ENCODE results near the gene GAS1. TPM values are rescaled to one million over a fixed set of nuclear protein-coding genes. Genes with fewer than 3 reads are reported as not detected.

GAS1 gene
- total RNA-seq, 2 experiments from 2014 or later: 0.11 to 0.21 TPM

GRCh38 chr9:86918556-86918955, 28.8 kb downstream of the GAS1 start:
- Mint-ChIP-seq H3K4me3 (no peak overlapping the region), H3K36me3 (ENCODE audit: low read depth) (no peaks in the 10 kb centered on the region), H3K9me3 (ENCODE audit: low read depth) (peaks cover 3% of the 10 kb centered on the region), H3K4me1 (no peaks in the 10 kb centered on the region), H3K27me3 (peaks cover 29% of the 10 kb centered on the region), H3K27ac (no peak overlapping the region)
- intact Hi-C loops (cut with DNase I, micrococcal nuclease): no loop called here
- no peak for ATAC-seq
- DNase-seq: no peak
- ChIA-PET POLR2A (no interaction called here), CTCF (no interaction called here)

GRCh38 chr9:86912210-86912609, 35.1 kb downstream of the GAS1 start:
- H3K36me3 Mint-ChIP-seq (ENCODE audit: low read depth): no peaks in the 10 kb centered on the region
- H3K9me3 Mint-ChIP-seq (ENCODE audit: low read depth): peaks cover 5% of the 10 kb centered on the region
- no peak overlapping the region for H3K27ac Mint-ChIP-seq
- ATAC-seq (no peak), DNase-seq (no peak)
- peaks cover 42% of the 10 kb centered on the region for H3K27me3 Mint-ChIP-seq
- intact Hi-C loops (cut with DNase I, micrococcal nuclease): no loop called here
- no peak overlapping the region for H3K4me3 Mint-ChIP-seq
- no peaks in the 10 kb centered on the region for H3K4me1 Mint-ChIP-seq
- ChIA-PET CTCF (no interaction called here), POLR2A (no interaction called here)

- H3K9me3 Mint-ChIP-seq (ENCODE audit: low read depth): peaks cover 4% of the 10 kb centered on the region
- H3K27ac Mint-ChIP-seq: no peak overlapping the region
- intact Hi-C loops (cut with DNase I, micrococcal nuclease): no loop called here
- ChIA-PET CTCF (interaction anchor here (0.6 kb wide), 1 partner anchor 1988 kb away, joined by 3 read pairs; no protein-coding TSS in a partner anchor), POLR2A (no interaction called here)
- DNase-seq (no peak), ATAC-seq (no peak)
- H3K36me3 Mint-ChIP-seq (ENCODE audit: low read depth): no peaks in the 10 kb centered on the region
- no peaks in the 10 kb centered on the region for H3K4me1 Mint-ChIP-seq
- no peak overlapping the region for H3K4me3 Mint-ChIP-seq
- peaks cover 48% of the 10 kb centered on the region for H3K27me3 Mint-ChIP-seq
Measured at GRCh38 chr9:86909388-86909787, 37.9 kb downstream of the GAS1 start.

GRCh38 chr9:86908261-86908660, 39.0 kb downstream of the GAS1 start:
- Mint-ChIP-seq H3K27me3 (peaks cover 46% of the 10 kb centered on the region), H3K27ac (no peak overlapping the region), H3K4me1 (peaks cover 2% of the 10 kb centered on the region), H3K4me3 (no peak overlapping the region), H3K9me3 (ENCODE audit: low read depth) (peaks cover 4% of the 10 kb centered on the region), H3K36me3 (ENCODE audit: low read depth) (no peaks in the 10 kb centered on the region)
- intact Hi-C loops (cut with DNase I, micrococcal nuclease): no loop called here
- DNase-seq: no peak
- CTCF ChIA-PET: no interaction called here
- ATAC-seq: no peak
- POLR2A ChIA-PET: no interaction called here

GRCh38 chr9:86907346-86907745, 40.0 kb downstream of the GAS1 start:
- Mint-ChIP-seq H3K36me3 (ENCODE audit: low read depth) (no peaks in the 10 kb centered on the region), H3K9me3 (ENCODE audit: low read depth) (peaks cover 4% of the 10 kb centered on the region), H3K4me1 (peaks cover 9% of the 10 kb centered on the region), H3K27ac (no peak overlapping the region), H3K27me3 (peaks cover 51% of the 10 kb centered on the region), H3K4me3 (no peak overlapping the region)
- no peak for DNase-seq
- ChIA-PET CTCF (no interaction called here), POLR2A (no interaction called here)
- intact Hi-C loops (cut with DNase I, micrococcal nuclease): no loop called here
- no peak for ATAC-seq

- intact Hi-C loops (cut with DNase I, micrococcal nuclease): no loop called here
- no peaks in the 10 kb centered on the region for H3K36me3 Mint-ChIP-seq (ENCODE audit: low read depth)
- H3K9me3 Mint-ChIP-seq (ENCODE audit: low read depth): no peaks in the 10 kb centered on the region
- ATAC-seq: no peak
- peaks cover 9% of the 10 kb centered on the region for H3K4me1 Mint-ChIP-seq
- ChIA-PET POLR2A (no interaction called here), CTCF (no interaction called here)
- peaks cover 50% of the 10 kb centered on the region for H3K27me3 Mint-ChIP-seq
- no peak for DNase-seq
- no peak overlapping the region for H3K27ac Mint-ChIP-seq
- H3K4me3 Mint-ChIP-seq: no peak overlapping the region
Measured at GRCh38 chr9:86903734-86904085, 43.6 kb downstream of the GAS1 start.

GRCh38 chr9:86902991-86903733, 44.1 kb downstream of the GAS1 start:
- no peaks in the 10 kb centered on the region for H3K36me3 Mint-ChIP-seq (ENCODE audit: low read depth)
- H3K9me3 Mint-ChIP-seq (ENCODE audit: low read depth): no peaks in the 10 kb centered on the region
- no peak overlapping the region for H3K4me3 Mint-ChIP-seq
- peaks cover 46% of the 10 kb centered on the region for H3K27me3 Mint-ChIP-seq
- no peak overlapping the region for H3K27ac Mint-ChIP-seq
- H3K4me1 Mint-ChIP-seq: peaks cover 9% of the 10 kb centered on the region
- POLR2A ChIA-PET: no interaction called here
- ATAC-seq (no peak), DNase-seq (no peak)
- CTCF ChIA-PET: interaction anchor here (0.7 kb wide), 1 partner anchor 171 kb away, joined by 3 read pairs; no protein-coding TSS in a partner anchor
- intact Hi-C loops (cut with DNase I, micrococcal nuclease): no loop called here

- Mint-ChIP-seq H3K4me1 (peaks cover 9% of the 10 kb centered on the region), H3K9me3 (ENCODE audit: low read depth) (no peaks in the 10 kb centered on the region), H3K4me3 (no peak overlapping the region), H3K36me3 (ENCODE audit: low read depth) (no peaks in the 10 kb centered on the region), H3K27ac (no peak overlapping the region), H3K27me3 (peaks cover 46% of the 10 kb centered on the region)
- no peak for DNase-seq
- ChIA-PET CTCF (interaction anchor here (0.7 kb wide), 1 partner anchor 171 kb away, joined by 3 read pairs; no protein-coding TSS in a partner anchor), POLR2A (no interaction called here)
- intact Hi-C loops (cut with DNase I, micrococcal nuclease): no loop called here
- ATAC-seq: no peak
Measured at GRCh38 chr9:86902586-86902985, 44.7 kb downstream of the GAS1 start.

GRCh38 chr9:86902176-86902575, 45.1 kb downstream of the GAS1 start:
- POLR2A ChIA-PET: no interaction called here
- Mint-ChIP-seq H3K36me3 (ENCODE audit: low read depth) (no peaks in the 10 kb centered on the region), H3K9me3 (ENCODE audit: low read depth) (no peaks in the 10 kb centered on the region), H3K4me1 (peaks cover 9% of the 10 kb centered on the region), H3K27me3 (peaks cover 43% of the 10 kb centered on the region), H3K27ac (no peak overlapping the region), H3K4me3 (no peak overlapping the region)
- DNase-seq (no peak), ATAC-seq (no peak)
- intact Hi-C loops (cut with DNase I, micrococcal nuclease): no loop called here
- CTCF ChIA-PET: no interaction called here

GRCh38 chr9:86901511-86901910, 45.8 kb downstream of the GAS1 start:
- peaks cover 37% of the 10 kb centered on the region for H3K27me3 Mint-ChIP-seq
- no peak overlapping the region for H3K27ac Mint-ChIP-seq
- no peaks in the 10 kb centered on the region for H3K9me3 Mint-ChIP-seq (ENCODE audit: low read depth)
- DNase-seq (no peak), ATAC-seq (no peak)
- ChIA-PET CTCF (no interaction called here), POLR2A (no interaction called here)
- no peaks in the 10 kb centered on the region for H3K36me3 Mint-ChIP-seq (ENCODE audit: low read depth)
- no peak overlapping the region for H3K4me3 Mint-ChIP-seq
- peaks cover 9% of the 10 kb centered on the region for H3K4me1 Mint-ChIP-seq
- intact Hi-C loops (cut with DNase I, micrococcal nuclease): no loop called here
